ENCODE results near the gene MYO5C.
A peak's percentile ranks its signal among the peaks of the same experiment; 100 is the strongest.
"Not testable (repeated sequence)": the region's sequence is repeated elsewhere in the genome, so short reads cannot be mapped to it uniquely, and the experiment has no call there.

Gene MYO5C

DNA sequence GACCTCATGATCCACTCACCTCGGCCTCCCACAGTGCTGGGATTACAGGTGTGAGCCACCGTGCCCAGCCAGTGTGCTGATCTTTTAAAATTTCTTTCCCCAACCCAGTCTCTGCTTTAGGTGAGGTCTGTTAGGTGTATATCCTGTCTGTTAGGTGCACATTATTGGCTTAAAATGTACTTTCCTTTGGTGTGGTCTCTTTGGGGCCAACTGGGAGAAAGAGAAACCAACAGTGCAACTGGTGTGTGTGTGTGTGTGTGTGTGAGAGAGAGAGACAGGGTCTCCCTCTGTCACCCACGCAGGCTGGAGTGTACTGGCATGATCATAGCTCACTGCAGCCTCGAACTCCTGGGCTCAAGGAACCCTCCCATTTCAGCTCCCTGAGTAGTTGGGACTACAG is 54.1 kb downstream of the MYO5C start:
- DNase-seq = peak in 1 of 2 donors; percentile 34

DNA sequence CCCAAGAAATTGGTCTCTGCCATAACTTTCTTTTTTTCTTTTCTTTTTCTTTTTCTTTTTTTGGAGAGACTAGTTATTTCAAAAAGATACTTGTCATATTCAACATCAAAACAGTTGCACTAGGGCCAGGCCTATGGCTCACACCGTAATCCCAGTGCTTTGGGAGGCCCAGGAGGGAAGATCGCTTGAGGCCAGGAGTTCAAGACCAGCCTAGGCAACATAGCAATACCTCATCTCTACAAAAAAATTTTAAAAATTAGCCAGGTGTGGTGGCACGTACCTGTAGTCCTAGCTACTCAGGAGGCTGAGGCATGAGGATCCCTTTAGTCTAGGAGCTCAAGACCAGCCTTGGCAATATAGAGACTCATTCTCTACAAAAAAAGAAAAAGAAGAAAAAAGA is 55.4 kb downstream of the MYO5C start:
- DNase-seq = no peak

DNA sequence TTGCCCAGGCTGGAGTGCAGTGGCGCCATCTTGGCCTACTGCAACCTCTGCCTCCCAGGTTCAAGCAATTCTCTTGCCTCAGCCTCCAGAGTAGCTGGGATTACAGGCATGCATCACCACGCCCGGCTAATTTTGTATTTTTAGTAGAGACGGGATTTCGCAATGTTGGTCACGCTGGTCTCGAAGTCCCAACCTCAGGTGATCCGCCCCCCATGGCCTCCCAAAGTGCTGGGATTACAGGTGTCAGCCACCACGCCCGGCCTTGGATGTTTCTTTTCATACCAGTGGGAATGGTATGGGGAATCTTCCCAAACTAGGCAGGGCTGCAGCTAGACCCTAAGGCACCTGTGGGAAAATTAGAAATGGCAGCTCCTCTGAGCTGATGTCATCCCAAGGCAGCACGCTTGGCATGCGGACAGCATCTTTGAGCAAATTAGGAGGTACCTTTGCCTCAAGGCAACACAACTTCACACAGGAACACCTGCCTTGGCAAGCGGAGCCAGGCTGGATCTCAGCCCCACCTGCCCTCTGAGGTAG is 56.5 kb downstream of the MYO5C start:
- DNase-seq = not testable (repeated sequence)

- no peak for DNase-seq
Measured at GRCh38 chr15:52238149-52238548, 57.5 kb downstream of the MYO5C start.

GRCh38 chr15:52236013-52236412 is 59.6 kb downstream of the MYO5C start:
- no peak for DNase-seq

DNA sequence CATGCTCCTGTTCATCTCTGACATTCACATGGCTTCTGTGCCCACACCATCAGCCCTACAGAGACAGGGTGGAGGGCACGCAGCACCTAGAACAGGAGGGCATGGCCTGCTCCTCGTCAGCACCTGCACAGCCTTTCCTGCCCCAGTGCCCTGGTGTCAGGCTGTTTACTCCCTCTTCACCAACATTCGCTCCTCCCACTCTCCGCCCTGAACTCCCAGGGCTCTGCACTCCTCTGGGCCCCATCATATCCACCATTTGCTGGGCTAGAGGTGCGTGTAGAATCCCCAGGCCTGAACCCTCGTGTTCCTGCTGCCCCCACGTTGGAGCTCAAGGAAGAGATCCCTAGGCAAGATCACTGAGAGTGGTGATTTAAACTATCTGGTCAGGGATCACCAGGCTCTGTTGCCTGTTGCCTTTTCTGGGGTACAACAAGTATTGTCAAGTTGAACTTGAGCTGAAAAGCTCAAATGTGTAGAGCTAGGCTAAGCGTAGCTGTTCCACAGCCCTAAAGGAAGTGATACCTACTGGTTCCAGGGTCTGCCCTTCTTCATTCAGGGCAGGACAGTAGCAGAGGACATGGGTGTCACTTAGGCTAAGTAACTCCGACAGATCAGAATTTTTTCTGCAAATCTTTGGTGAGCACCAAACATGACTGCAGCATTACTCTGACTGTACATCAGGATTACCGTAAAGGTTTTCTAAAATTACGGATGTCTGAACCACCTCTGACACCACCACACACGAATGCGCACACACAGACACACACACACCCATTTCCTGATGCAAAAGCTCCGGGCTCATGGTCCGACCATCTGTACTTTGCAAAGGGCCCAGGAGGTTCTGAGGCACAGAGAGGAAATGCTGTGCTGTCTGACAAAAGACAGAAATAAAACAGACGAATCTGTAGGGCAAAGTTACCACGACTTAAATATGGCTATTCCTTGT is 60.7 kb downstream of the MYO5C start:
- peak; percentile 25 to 59 for DNase-seq

- peak in 1 of 2 donors; percentile 53 for DNase-seq
Measured at GRCh38 chr15:52233405-52233804, 62.2 kb downstream of the MYO5C start.

GRCh38 chr15:52232327-52232726 is 63.3 kb downstream of the MYO5C start:
- DNase-seq = no peak

DNA sequence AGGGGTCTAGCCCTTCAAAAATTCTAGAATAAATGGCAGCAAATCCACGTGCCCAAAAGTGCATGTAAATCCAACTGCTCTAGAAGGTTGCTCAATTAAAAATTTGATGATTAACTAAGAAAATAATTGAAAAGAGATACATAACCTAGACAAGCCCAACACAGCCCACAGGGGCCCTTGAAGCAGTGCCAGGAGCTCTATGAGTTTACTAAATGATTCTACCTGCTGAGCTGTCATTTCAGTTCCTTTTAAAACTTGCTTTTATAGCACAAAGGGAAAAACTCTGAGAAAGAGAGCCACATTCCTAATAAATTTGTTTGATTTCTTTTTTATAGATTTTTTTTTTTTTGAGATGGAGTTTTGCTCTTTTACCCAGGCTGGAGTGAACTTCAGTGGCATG is 65.5 kb downstream of the MYO5C start:
- no peak for DNase-seq

DNA sequence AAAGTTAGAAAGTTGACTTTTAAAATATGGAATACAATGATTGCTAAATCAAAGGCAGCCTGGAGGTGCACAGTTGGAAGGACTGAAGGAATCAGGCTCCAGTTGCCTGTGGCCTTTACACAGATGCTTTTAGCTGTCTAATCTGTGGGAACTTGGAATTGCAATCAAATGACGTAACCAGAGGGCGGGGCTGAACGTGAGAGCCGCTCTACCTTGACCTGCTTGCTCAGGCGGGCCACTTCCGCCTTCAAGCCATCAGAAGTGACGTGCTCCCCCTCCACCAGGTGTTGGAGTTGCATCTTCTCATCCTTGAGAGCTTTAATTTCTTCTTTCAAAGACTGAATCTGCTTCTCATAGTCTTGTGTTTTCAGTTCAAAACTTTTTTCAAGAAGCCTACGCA is 66.7 kb downstream of the MYO5C start:
- DNase-seq = peak in 1 of 2 donors; percentile 83

DNA sequence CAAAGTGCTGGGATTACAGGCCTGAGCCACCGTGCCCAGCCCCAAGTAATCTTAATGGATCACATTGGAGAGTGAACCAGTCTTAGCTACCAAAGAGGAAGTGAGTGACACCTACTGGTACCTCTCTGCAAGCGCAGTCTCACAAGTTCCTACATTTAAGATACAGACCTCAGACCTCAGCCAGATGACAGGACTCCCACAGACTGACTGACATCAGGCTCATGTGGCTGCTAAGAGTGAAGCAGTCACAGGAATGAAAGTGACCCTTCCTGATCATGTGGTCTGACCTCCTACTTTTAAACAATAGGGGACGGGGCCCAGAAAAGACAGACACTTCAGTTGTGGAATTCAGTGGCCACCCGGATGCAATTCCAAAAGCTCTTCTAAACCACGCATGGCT is 68.1 kb downstream of the MYO5C start:
- peak; percentile 81 to 83 for DNase-seq

GRCh38 chr15:52225230-52225629 is 70.4 kb downstream of the MYO5C start:
- no peak for DNase-seq

DNA sequence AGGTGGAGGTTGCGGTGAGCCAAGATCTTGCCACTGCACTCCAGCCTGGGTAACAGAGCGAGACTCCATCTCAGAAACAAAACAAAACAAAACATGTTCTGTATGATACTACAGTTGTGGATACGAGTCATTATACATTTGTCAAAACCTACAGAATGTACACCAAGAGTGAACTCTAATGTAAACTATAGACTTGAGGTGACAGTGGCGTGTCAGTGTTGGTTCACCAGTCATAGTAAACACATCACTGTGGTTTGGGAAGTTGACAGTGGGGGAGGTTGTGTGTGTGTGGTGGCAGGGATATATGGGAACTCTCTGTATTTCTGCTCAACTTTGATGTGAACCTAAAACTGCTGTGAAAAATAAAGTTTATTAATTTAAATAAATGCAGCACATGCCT is 71.4 kb downstream of the MYO5C start:
- no peak for DNase-seq

DNA sequence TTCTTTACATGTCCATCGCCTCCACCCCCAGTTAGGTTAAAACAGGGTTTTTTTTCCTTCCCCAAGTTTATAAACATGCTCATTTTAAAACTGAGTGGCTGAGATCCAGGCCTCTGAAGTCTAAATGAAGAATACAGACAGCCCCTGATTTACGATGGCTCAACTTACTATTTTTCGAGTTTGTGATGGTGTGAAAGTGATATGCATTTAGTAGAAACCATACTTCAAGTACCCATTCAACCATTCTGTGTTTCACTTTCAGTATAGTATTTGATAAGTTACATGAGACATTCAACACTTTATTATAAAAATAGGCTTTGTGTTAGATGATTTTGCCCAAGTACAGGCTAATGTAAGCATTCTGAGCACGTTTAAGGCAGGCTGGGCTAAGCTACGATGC is 73.9 kb downstream of the MYO5C start:
- DNase-seq = peak in 1 of 2 donors; percentile 34

GRCh38 chr15:52220937-52221660 is 74.5 kb downstream of the MYO5C start:
- DNase-seq = peak in 1 of 2 donors; percentile 43

DNA sequence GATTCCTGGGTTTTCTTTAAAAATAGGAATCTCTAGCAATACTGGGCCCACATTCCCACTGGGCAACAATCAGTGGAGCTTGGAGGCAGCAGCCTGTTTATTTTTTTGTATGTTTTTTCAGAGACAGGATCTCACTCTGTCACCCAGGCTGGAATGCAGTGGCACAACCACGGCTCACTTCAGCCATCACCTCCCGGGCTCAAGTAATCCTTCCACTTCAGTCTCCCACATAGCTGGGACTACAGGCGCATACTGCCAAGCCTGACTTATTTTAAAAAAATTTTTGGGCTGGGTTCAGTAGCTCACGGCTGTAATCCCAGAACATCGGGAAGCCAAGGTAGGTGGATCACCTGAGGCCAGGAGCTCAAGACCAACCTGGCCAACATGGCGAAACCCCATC is 75.4 kb downstream of the MYO5C start:
- DNase-seq = no peak

GRCh38 chr15:52218816-52219215 is 76.8 kb downstream of the MYO5C start:
- no peak for DNase-seq

GRCh38 chr15:52218371-52218770 is 77.2 kb downstream of the MYO5C start:
- no peak for DNase-seq

DNA sequence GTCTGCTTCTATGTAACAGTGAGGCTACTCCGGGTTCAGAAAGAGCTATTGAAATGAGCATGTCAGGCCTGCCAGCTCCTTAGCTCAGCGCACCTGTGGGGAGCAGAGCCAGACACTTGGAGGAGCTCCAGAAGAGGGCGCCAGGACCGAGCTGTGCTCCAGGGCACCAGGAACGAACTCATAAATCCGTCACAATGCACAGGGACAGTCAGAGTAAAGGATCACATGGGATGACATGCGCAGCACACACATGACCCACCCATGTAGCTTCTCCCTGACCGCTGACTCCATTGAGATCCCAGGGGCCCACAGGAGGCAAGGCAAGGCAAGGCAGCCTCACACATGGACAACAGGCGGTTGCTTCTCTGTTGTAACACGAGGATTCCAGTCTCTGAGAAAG is 78.4 kb downstream of the MYO5C start:
- peak in 1 of 2 donors; percentile 29 for DNase-seq

GRCh38 chr15:52214553-52214952 is 81.1 kb downstream of the MYO5C start:
- no peak for DNase-seq

GRCh38 chr15:52213206-52213605 is 82.4 kb downstream of the MYO5C start:
- no peak for DNase-seq

DNA sequence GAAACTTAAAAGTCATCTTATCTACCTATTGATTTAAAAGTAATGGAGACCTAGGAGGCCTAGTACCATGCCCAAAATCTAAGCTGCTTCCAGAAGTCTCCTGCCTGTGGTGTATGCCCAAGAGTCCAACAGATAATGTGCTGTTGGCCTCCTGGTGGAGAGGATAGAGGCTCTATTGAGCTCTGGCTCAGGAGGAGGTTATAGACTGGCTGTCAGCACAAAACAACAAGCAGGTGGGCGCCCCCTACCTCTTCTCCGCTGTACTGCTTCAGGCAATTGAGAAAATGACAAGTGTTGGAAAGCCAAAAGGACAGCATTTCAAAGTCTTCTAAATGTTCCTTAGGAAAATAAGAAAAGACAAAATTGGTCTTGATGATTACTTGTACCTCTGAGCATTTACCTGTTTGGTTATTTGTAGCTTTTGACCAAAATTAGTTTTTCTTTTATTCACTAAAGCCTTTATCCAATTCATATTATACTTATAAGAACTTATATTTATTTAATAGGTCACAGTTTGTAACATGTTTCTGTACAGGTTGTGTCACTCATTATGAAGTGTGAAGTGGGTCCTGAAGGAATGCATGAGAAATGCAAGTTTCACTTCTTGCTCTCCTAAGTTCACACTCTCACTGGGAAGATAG is 87.2 kb downstream of the MYO5C start:
- DNase-seq = peak; percentile 58 to 80

- no peak for DNase-seq
Measured at GRCh38 chr15:52207191-52207590, 88.4 kb downstream of the MYO5C start.
